ENCODE data around the gene PDP2.

Gene PDP2

GRCh38 chr16:66904846-66905632 lies 24.7 kb downstream of the PDP2 start:
- no peak for DNase-seq

- no peak for DNase-seq
These were observed 25.6 kb downstream of the PDP2 start for GRCh38 chr16:66905633-66906539.

GRCh38 chr16:66906916-66907836 lies 26.9 kb downstream of the PDP2 start:
- no peak for DNase-seq

GRCh38 chr16:66908116-66908515 lies 27.8 kb downstream of the PDP2 start:
- DNase-seq, result no peak

GRCh38 chr16:66908762-66909559 lies 28.6 kb downstream of the PDP2 start:
- DNase-seq, result no peak

- DNase-seq, result no peak
These were observed 30.0 kb downstream of the PDP2 start for GRCh38 chr16:66910175-66910940.

- DNase-seq, result no peak
These were observed 30.8 kb downstream of the PDP2 start for GRCh38 chr16:66911112-66911511.

- no peak for DNase-seq
These were observed 31.5 kb downstream of the PDP2 start for GRCh38 chr16:66911801-66912200.

GRCh38 chr16:66913081-66913480 lies 32.8 kb downstream of the PDP2 start:
- no peak for DNase-seq

GRCh38 chr16:66913711-66914110 lies 33.4 kb downstream of the PDP2 start:
- no peak for DNase-seq

- no peak for DNase-seq
These were observed 34.2 kb downstream of the PDP2 start for GRCh38 chr16:66914541-66914940.

- no peak for DNase-seq
These were observed 34.7 kb downstream of the PDP2 start for GRCh38 chr16:66915041-66915440.

GRCh38 chr16:66916518-66916917 lies 36.2 kb downstream of the PDP2 start:
- no peak for DNase-seq

- no peak for DNase-seq
These were observed 37.4 kb downstream of the PDP2 start for GRCh38 chr16:66917741-66918140.

GRCh38 chr16:66918355-66918754 lies 38.0 kb downstream of the PDP2 start:
- DNase-seq, result no peak

- DNase-seq, result peak; percentile 6
These were observed 38.7 kb downstream of the PDP2 start, which contains the start of gene CDH16 for GRCh38 chr16:66918803-66919568. Gene CDH16 (minus strand): TSS chr16:66918885. CDS start chr16:66918065, 820 bp downstream.

- DNase-seq, result no peak
These were observed 39.4 kb downstream of the PDP2 start for GRCh38 chr16:66919569-66920298.

- no peak for DNase-seq
These were observed 39.9 kb downstream of the PDP2 start for GRCh38 chr16:66920299-66920590.

GRCh38 chr16:66920924-66921680 lies 40.8 kb downstream of the PDP2 start:
- DNase-seq, result no peak

Data from NCI-H526 treated with DMSO at 0.1 percent for 48 hours (cell line).